Measurements from ENCODE around the gene ASS1. TPM values are rescaled to one million over a fixed set of nuclear protein-coding genes. Genes with fewer than 3 reads are reported as not detected.

ASS1 gene
- total and polyA plus RNA-seq, 9 donors: 63.4 to 238 (median 87.0) TPM

DNA sequence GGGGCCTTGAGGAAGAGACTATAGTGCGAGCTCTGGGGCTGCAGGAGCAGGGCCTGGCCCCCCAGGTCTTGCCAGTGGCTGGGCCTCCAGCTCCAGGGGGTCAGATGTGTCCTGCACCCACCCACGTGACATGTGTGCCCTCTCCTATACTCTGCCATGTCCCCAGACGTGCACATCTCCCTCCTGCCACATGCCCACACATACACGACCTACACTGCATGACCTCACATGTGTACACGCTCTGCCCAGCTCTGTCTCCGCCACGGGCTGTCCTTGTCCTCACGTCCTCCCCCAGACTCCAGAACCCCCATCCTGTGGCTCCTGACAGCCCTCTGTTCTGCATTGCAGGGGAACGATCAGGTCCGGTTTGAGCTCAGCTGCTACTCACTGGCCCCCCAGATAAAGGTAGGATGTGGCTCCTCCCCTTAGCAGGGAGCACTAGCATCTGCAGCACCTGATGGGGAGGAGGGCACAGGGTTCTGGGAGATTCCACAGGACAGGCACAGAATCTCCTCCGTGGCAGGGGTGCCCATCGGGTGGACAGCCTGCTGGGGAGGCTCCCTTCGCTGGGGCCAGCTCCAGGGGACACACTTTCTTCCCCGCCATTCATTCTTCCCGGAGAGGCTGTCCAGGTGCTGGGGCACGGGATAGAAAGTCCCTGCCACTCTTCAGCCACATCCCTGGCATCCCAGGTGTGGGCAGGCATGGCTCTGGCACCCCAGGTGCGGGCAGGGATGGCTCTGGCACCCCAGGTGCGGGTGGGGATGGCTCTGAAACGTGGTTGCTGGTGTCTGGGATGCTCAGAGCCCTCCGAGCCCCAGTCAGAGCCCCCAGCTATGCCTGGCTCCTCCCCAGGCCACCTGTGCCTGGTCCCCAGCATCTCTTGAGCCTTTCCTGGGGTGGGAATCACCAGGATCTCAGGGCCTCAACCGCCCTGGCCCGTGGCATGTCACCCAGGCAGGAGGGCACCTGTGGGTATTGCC lies 19.3 kb downstream of the ASS1 start:
- no peak overlapping the region for H3K27ac ChIP-seq
- WGBS, 3 donors: 87 to 94% (median 93%) methylated on average over 21 to 22 of the region's 22 CpGs
- H3K36me3 ChIP-seq: no peaks in the 10 kb centered on the region
- intact Hi-C loops (cut with DNase I): loop anchor here in 3 of 4 donors (5.0 to 10.0 kb wide), 2 partner anchors 218 to 401 kb away; no protein-coding TSS in a partner anchor
- TF ChIP-seq POLR2A (IDR thresholded peaks at IDR 0.05): no peak
- TF ChIP-seq, protein P1, sequence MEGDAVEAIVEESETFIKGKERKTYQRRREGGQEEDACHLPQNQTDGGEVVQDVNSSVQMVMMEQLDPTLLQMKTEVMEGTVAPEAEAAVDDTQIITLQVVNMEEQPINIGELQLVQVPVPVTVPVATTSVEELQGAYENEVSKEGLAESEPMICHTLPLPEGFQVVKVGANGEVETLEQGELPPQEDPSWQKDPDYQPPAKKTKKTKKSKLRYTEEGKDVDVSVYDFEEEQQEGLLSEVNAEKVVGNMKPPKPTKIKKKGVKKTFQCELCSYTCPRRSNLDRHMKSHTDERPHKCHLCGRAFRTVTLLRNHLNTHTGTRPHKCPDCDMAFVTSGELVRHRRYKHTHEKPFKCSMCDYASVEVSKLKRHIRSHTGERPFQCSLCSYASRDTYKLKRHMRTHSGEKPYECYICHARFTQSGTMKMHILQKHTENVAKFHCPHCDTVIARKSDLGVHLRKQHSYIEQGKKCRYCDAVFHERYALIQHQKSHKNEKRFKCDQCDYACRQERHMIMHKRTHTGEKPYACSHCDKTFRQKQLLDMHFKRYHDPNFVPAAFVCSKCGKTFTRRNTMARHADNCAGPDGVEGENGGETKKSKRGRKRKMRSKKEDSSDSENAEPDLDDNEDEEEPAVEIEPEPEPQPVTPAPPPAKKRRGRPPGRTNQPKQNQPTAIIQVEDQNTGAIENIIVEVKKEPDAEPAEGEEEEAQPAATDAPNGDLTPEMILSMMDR (IDR thresholded peaks at IDR 0.05): no peak
- no peak for TF ChIP-seq EP300 (IDR thresholded peaks at IDR 0.05)
- no peaks in the 10 kb centered on the region for H3K27me3 ChIP-seq
- DNase-seq: no peak
- no peaks in the 10 kb centered on the region for H3K9me3 ChIP-seq
- no peaks in the 10 kb centered on the region for H3K4me1 ChIP-seq (ENCODE audit: insufficient read depth)
- H3K4me3 ChIP-seq: no peak overlapping the region

DNA sequence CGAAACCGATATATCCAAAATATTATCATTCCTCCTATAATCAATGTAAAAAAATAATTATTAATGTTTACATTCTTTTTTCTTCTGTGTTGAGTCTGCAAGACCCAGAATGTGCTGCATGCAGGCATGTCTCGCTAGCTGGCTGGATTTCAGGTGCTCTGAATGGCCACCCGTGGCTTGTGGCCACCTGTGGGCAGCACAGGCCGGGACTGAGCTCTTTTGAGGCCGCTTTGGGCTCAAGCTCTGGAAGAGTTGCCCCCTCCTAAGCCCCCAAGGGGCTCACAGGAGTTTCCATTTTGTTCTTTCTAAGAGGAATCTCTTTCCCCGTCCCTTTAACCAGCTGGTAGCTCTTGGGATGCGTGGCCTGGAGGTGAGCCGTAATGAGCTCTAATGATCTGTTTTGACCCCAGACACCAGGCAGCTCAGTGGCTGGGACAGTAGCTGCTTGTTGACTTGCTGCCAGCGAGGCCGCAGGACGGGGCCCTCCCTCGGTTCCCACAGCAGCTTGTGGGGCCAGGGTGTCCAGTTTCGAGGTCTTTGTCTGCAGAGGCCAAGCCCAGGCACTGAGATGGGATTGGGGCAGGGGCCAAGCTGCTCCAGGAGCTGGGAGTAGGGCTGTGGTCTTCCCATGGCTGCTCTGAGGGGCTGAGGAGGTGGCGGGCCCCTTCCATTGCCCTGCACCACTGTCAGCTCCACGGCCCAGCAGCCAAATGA lies 20.8 kb downstream of the ASS1 start:
- TF ChIP-seq EP300 (IDR thresholded peaks at IDR 0.05): no peak
- TF ChIP-seq, protein P1 (IDR thresholded peaks at IDR 0.05): no peak
- TF ChIP-seq POLR2A (IDR thresholded peaks at IDR 0.05): no peak
- Histone ChIP-seq H3K36me3 (no peaks in the 10 kb centered on the region), H3K27me3 (no peaks in the 10 kb centered on the region), H3K4me1 (ENCODE audit: insufficient read depth) (no peaks in the 10 kb centered on the region), H3K27ac (no peak overlapping the region), H3K9me3 (no peaks in the 10 kb centered on the region), H3K4me3 (no peak overlapping the region)
- WGBS, 3 donors: 59 to 68% (median 64%) methylated on average over 14 to 16 of the region's 16 CpGs
- intact Hi-C loops (cut with DNase I): loop anchor here in 2 of 4 donors (5.0 to 10.0 kb wide), 2 partner anchors 399 to 402 kb away; no protein-coding TSS in a partner anchor
- no peak for DNase-seq

DNA sequence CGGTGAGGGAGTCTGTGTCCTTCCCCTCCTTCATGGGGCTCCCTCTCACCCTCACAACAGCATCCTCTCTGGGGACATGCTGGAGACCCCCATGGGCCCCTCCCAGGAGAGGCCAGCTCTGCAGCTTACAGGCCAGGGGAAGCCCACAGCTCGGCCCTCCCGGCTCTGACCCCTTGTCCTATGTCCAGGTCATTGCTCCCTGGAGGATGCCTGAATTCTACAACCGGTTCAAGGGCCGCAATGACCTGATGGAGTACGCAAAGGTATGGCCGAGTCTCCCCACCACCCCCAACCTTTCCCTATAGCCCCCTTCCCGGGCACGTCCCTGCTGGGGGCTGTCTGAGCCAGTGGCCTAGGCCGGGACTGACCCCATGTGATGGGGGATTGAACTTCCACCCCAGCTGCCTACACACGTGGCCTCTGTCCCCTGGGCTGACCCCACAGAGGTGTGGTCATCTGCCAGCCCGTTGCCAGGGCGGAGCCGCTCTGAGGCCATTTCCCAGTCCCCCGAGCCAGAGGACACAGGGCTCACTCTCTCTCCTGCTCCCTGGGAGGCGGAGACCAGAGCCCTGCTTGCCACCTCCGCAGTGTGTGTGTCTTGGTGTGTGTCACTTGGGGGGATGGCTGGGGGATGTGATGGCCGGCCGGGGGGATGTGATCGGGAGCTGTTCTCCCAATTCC lies 21.9 kb downstream of the ASS1 start:
- H3K27me3 ChIP-seq: no peaks in the 10 kb centered on the region
- TF ChIP-seq EP300 (IDR thresholded peaks at IDR 0.05): no peak
- TF ChIP-seq, protein P1 (IDR thresholded peaks at IDR 0.05): no peak
- no peak overlapping the region for H3K27ac ChIP-seq
- H3K36me3 ChIP-seq: no peaks in the 10 kb centered on the region
- no peak for DNase-seq
- intact Hi-C loops (cut with DNase I): loop anchor here in 2 of 4 donors (5.0 to 10.0 kb wide), 2 partner anchors 398 to 401 kb away; no protein-coding TSS in a partner anchor
- no peak overlapping the region for H3K4me3 ChIP-seq
- 82 to 88% (median 84%) methylated on average over 20 of the region's 20 CpGs for WGBS, 3 donors
- H3K9me3 ChIP-seq: no peaks in the 10 kb centered on the region
- no peaks in the 10 kb centered on the region for H3K4me1 ChIP-seq (ENCODE audit: insufficient read depth)

DNA sequence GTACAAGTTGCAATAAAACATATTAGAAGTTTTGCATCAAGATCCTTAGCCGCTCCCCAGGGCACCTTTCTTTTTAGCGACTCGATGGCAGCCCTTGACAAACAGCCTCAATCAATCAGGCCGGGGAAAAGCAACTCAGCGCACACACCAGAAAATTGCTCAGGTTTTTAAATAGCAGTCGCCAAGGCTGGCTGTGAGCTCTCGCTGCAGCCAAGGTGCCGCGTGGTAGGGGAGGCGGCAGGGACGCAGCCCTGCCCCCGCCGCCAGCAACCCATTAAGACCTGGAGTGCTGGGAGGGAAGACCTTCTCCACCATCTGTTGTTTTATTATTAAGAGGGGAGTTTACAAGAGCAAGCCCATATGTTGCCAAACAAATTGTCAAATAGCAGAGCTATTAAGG lies 22.6 kb downstream of the ASS1 start:
- H3K36me3 ChIP-seq: no peaks in the 10 kb centered on the region
- no peaks in the 10 kb centered on the region for H3K27me3 ChIP-seq
- no peak overlapping the region for H3K27ac ChIP-seq
- no peaks in the 10 kb centered on the region for H3K9me3 ChIP-seq
- no peak overlapping the region for H3K4me3 ChIP-seq
- no peaks in the 10 kb centered on the region for H3K4me1 ChIP-seq (ENCODE audit: insufficient read depth)
- TF ChIP-seq POLR2A (IDR thresholded peaks at IDR 0.05): no peak
- TF ChIP-seq, protein P1 (IDR thresholded peaks at IDR 0.05): no peak
- no peak for TF ChIP-seq EP300 (IDR thresholded peaks at IDR 0.05)
- intact Hi-C loops (cut with DNase I): loop anchor here in 2 of 4 donors (5.0 to 10.0 kb wide), 2 partner anchors 397 to 400 kb away; no protein-coding TSS in a partner anchor
- DNase-seq: no peak
- WGBS, 3 donors: 29 to 52% (median 40%) methylated on average over 13 of the region's 13 CpGs
